Kidney epithelial cell (primary cell): ENCODE results near the gene DNAJA4. TPM values are rescaled to one million over a fixed set of nuclear protein-coding genes. Genes with fewer than 3 reads are reported as not detected.

Experiments used
- DNase-seq: peaks from one replicate; pipeline ENCODE4 v3.0.0-alpha.2; 2010; ENCODE audit warnings: low read depth
- H3K27me3 ChIP-seq: 2 replicates; pipeline ENCODE4 v1.6.0; 2011; ENCODE audit warnings: low read length; ENCODE audit not compliant: control insufficient read depth, insufficient read depth
- H3K36me3 ChIP-seq: 2 replicates; pipeline ENCODE4 v1.5.1; 2011; ENCODE audit warnings: low read length; ENCODE audit not compliant: control insufficient read depth, insufficient read depth
- H3K4me3 ChIP-seq: 2 replicates; pipeline ENCODE4 v1.5.1; 2011; ENCODE audit warnings: low read depth, mild to moderate bottlenecking, control low read depth, low read length
- CTCF ChIP-seq: IDR thresholded peaks from 2 replicates; pipeline ENCODE4 v1.5.1; 2011; ENCODE audit warnings: mild to moderate bottlenecking, moderate library complexity, low read length, control low read depth, inconsistent platforms; ENCODE audit not compliant: insufficient read depth, poor library complexity, severe bottlenecking
- total RNA-seq: library from RNA; depleted of rRNA; stranded (reverse); fragments of >200 nt; gene quantifications from 2 replicates; pipeline ENCODE4 v1.2.3, GENCODE V29; 2015

DNAJA4 gene
- total RNA-seq, 1 donor from 2014 or later, result 11.0 TPM

- DNase-seq, result no peak
- TF ChIP-seq CTCF, result no peak
- no peaks in the 10 kb centered on the region for H3K36me3 ChIP-seq
- H3K27me3 ChIP-seq, result no peaks in the 10 kb centered on the region
- no peak overlapping the region for H3K4me3 ChIP-seq
Measured at GRCh38 chr15:78321786-78322185, 57.4 kb downstream of the DNAJA4 start.

GRCh38 chr15:78322243-78322642 is 57.9 kb downstream of the DNAJA4 start:
- DNase-seq, result no peak
- no peak overlapping the region for H3K4me3 ChIP-seq
- TF ChIP-seq CTCF, result no peak

GRCh38 chr15:78322724-78323521 is 58.6 kb downstream of the DNAJA4 start:
- H3K27me3 ChIP-seq, result no peaks in the 10 kb centered on the region
- TF ChIP-seq CTCF, result no peak

More at GRCh38 chr15:78322243-78322642, 57.9 kb downstream of the DNAJA4 start:
- no peaks in the 10 kb centered on the region for H3K27me3 ChIP-seq
- H3K36me3 ChIP-seq, result no peaks in the 10 kb centered on the region

GRCh38 chr15:78323693-78324092 is 59.3 kb downstream of the DNAJA4 start:
- no peaks in the 10 kb centered on the region for H3K27me3 ChIP-seq
- H3K36me3 ChIP-seq, result no peaks in the 10 kb centered on the region
- no peak for TF ChIP-seq CTCF
- DNase-seq, result no peak
- H3K4me3 ChIP-seq, result no peak overlapping the region

More at GRCh38 chr15:78322724-78323521, 58.6 kb downstream of the DNAJA4 start:
- Histone ChIP-seq H3K36me3 (no peaks in the 10 kb centered on the region), H3K4me3 (no peak overlapping the region)
- DNase-seq, result no peak

- no peak overlapping the region for H3K4me3 ChIP-seq
- H3K36me3 ChIP-seq, result no peaks in the 10 kb centered on the region
- no peak for TF ChIP-seq CTCF
- DNase-seq, result no peak
- no peaks in the 10 kb centered on the region for H3K27me3 ChIP-seq
Measured at GRCh38 chr15:78324144-78324543, 59.8 kb downstream of the DNAJA4 start.

- DNase-seq, result no peak
- Histone ChIP-seq H3K36me3 (no peaks in the 10 kb centered on the region), H3K4me3 (no peak overlapping the region), H3K27me3 (peaks cover 3% of the 10 kb centered on the region)
- TF ChIP-seq CTCF, result no peak
Measured at GRCh38 chr15:78325092-78325843, 60.9 kb downstream of the DNAJA4 start.
